ENCODE data around the gene EXOC2. TPM values are rescaled to one million over a fixed set of nuclear protein-coding genes. Genes with fewer than 3 reads are reported as not detected.
A peak's percentile ranks its signal among the peaks of the same experiment; 100 is the strongest.

EXOC2 gene
- total RNA-seq, 4 donors from 2014 or later = 10.3 to 23.9 (median 19.1) TPM

DNA sequence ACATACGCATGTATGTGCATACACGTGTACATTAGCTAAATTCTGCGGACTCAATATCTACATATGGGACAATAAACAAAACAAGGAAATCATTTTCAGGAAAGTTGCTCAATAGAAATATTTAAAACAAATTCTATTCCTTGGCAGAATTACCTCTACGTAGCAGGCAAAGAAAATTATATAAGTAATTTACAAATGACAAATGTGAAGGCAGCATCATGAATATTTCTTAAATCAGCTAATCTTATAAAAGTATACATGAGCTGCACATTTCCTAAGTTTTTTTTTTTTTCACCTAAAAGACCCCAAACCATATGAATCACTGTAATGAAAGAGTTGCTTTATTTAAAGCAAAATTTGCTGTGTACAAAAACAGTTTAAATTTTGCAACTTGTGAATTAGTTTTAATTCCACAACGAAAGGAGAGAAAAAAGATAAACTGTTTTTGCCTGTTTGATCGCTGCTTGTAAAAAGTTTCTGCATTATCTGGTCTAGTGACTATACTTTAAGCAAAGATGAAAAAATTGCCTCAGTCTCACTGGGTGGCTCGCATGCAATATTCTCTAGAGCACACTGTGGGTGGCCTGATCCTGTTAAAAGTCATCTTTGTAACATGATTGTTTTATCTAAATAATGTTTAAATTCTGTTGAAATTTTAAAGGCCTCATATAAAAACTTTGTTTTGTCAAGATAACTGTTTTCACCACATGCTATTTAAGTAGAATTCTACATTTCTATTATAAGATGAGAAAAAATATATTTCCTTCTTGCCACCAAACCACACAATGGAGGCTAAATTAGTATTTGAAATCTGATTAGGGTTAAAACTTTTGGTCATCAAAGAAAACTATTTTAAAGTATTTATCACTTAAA is 93.1 kb downstream of the EXOC2 start:
- H3K27ac ChIP-seq = peak overlapping the region in 1 of 4 donors; percentile 23
- DNase-seq = no peak
- TF ChIP-seq POLR2A (IDR thresholded peaks at IDR 0.05) = no peak
- TF ChIP-seq CTCF (IDR thresholded peaks at IDR 0.05) = no peak
- H3K36me3 ChIP-seq = no peaks in the 10 kb centered on the region
- no peaks in the 10 kb centered on the region for H3K4me1 ChIP-seq
- H3K9me3 ChIP-seq = no peaks in the 10 kb centered on the region
- H3K4me3 ChIP-seq = no peak overlapping the region
- no peaks in the 10 kb centered on the region for H3K27me3 ChIP-seq

DNA sequence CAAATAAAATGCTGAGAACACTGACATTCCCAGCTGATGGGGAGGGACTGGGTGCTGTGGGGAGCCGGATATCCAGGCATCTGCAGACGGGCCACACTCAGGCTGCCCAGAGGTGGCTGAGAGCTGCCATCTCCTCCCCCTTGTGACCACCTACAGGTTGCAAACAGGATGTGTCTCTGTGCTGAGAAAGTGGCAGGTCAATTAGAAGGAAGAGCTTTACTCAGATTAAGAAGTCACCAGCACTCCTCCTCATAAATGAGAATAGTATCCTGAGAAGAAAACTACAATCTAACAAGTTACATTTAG is 99.1 kb downstream of the EXOC2 start:
- peaks cover 0 to 23% (median 0%) of the 10 kb centered on the region in 3 donors for H3K36me3 ChIP-seq
- no peak overlapping the region for H3K4me3 ChIP-seq
- H3K4me1 ChIP-seq = no peaks in the 10 kb centered on the region
- H3K27ac ChIP-seq = peak overlapping the region in 1 of 4 donors; percentile 14
- no peak for DNase-seq
- no peaks in the 10 kb centered on the region for H3K9me3 ChIP-seq
- no peaks in the 10 kb centered on the region for H3K27me3 ChIP-seq
- TF ChIP-seq CTCF (IDR thresholded peaks at IDR 0.05) = no peak
- no peak for TF ChIP-seq POLR2A (IDR thresholded peaks at IDR 0.05)

- no peaks in the 10 kb centered on the region for H3K27me3 ChIP-seq
- DNase-seq = peak in 2 of 3 donors; percentile 52 to 87
- TF ChIP-seq POLR2A (IDR thresholded peaks at IDR 0.05) (no peak), CTCF (IDR thresholded peaks at IDR 0.05) (peak; percentile 45 to 80 (median 74))
- H3K36me3 ChIP-seq = peaks cover 0 to 27% (median 0%) of the 10 kb centered on the region in 3 donors
- no peaks in the 10 kb centered on the region for H3K4me1 ChIP-seq
- no peak overlapping the region for H3K4me3 ChIP-seq
- no peaks in the 10 kb centered on the region for H3K9me3 ChIP-seq
- H3K27ac ChIP-seq = peak overlapping the region in 1 of 4 donors; percentile 14
Observed at GRCh38 chr6:593139-593906, 99.6 kb downstream of the EXOC2 start.

- DNase-seq = no peak
- no peaks in the 10 kb centered on the region for H3K9me3 ChIP-seq
- H3K4me1 ChIP-seq = no peaks in the 10 kb centered on the region
- H3K27ac ChIP-seq = no peak overlapping the region
- H3K36me3 ChIP-seq = peaks cover 0 to 30% (median 0%) of the 10 kb centered on the region in 3 donors
- H3K27me3 ChIP-seq = no peaks in the 10 kb centered on the region
- no peak overlapping the region for H3K4me3 ChIP-seq
- TF ChIP-seq POLR2A (IDR thresholded peaks at IDR 0.05) = no peak
- TF ChIP-seq CTCF (IDR thresholded peaks at IDR 0.05) = no peak
Observed at GRCh38 chr6:589090-589489, 103.8 kb downstream of the EXOC2 start.

DNA sequence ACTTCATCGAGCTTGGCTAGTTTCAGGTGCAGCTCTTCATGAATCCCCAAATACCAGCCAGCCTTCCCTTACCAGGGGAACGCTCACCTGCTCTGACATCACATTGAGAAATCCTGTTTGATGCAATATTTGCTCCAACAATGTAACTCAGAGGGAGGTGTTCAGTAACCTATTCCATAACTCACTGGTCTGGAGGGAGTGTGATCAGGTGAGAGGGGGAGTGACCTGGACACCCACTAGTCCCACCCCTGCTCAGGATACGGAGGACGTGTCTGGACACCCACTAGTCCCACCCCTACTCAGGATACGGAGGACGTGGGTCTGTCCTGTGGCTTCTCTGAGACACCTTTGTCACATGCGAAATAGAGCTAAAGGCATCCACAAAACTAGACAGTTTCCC is 106.4 kb downstream of the EXOC2 start:
- H3K4me1 ChIP-seq = no peaks in the 10 kb centered on the region
- no peak overlapping the region for H3K27ac ChIP-seq
- peaks cover 0 to 21% (median 0%) of the 10 kb centered on the region in 3 donors for H3K36me3 ChIP-seq
- no peaks in the 10 kb centered on the region for H3K27me3 ChIP-seq
- H3K9me3 ChIP-seq = no peaks in the 10 kb centered on the region
- no peak for DNase-seq
- no peak overlapping the region for H3K4me3 ChIP-seq
- TF ChIP-seq CTCF (IDR thresholded peaks at IDR 0.05) (no peak), POLR2A (IDR thresholded peaks at IDR 0.05) (no peak)

Data from Peyer's patch (tissue), 4 donors.